HepG2 (cell line): ENCODE measurements around the gene DBN1.

Experiments used
- ZFP36L2 ChIP-seq: sonication (generic); formaldehyde crosslinking; IDR thresholded peaks from 2 replicates; pipeline ENCODE4 v1.4.0; 2020; ENCODE audit warnings: missing genetic modification reagents
- ZNF441 ChIP-seq: sonication (generic); formaldehyde crosslinking; IDR thresholded peaks from 2 replicates; pipeline ENCODE4 v1.7.0; 2021; ENCODE audit warnings: missing genetic modification reagents, borderline replicate concordance

DNA sequence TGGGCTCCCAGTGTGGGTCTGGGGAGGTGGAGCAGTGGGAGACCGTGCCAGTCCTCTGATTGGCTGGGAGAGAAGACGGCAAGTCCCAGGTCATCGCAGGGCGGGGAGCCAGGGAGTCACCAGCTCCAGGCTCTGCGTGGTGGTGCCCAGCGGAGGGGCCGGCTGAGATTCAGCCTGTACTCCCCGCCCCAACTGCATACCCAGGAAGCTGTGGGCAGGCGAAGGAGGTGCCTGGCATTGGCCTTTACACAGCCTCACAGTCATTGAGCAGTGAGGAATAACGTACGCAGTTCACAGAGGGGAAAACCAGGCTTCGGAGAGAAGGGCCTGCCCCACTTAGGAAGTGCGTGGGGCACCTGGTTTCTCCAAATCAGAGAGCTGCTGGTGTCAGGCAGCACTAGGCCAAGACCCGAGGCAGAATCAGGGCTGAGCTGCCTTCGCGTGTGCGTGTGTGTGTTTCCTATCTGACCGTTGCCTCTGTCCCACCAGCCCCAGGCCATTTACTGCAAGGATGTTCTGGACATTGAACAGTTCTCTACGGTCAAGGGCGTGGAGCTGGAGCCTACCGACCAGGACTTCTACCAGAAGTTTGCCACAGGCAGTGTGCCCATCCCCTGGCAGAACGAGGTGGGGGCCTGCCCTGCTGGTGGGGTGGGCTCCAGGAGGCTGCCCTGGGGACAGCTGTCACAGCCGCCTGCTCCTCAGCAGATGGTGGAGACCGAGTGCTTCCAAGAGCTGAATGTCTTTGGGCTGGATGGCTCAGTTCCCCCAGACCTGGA is 33.0 kb downstream of the DBN1 start:
- TF ChIP-seq ZFP36L2 (CRISPR knock-in tag) = no peak
- TF ChIP-seq ZNF441 (CRISPR knock-in tag) = no peak
